Measurements from ENCODE around the gene DDX49.

DNA sequence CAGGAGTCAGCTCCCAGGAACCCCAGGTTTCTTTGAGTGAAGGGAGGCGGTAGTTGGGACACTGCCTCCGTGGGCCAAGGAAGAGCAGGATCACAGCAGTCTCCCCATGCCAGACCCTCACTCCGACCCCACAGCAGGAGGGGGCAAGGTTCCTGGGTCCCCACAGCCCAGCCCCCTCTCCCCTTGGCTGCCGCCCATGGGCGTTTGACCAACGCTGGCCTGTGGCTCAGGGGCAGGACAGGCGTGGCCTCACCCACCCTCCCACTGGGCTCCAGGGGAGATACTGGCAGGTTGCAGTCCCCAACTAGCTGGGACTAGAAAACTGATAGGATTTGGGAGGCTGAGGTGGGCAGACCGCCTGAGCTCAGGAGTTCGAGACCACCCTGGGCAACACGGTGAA lies 9.5 kb upstream of the DDX49 start:
- TF ChIP-seq, protein P1, sequence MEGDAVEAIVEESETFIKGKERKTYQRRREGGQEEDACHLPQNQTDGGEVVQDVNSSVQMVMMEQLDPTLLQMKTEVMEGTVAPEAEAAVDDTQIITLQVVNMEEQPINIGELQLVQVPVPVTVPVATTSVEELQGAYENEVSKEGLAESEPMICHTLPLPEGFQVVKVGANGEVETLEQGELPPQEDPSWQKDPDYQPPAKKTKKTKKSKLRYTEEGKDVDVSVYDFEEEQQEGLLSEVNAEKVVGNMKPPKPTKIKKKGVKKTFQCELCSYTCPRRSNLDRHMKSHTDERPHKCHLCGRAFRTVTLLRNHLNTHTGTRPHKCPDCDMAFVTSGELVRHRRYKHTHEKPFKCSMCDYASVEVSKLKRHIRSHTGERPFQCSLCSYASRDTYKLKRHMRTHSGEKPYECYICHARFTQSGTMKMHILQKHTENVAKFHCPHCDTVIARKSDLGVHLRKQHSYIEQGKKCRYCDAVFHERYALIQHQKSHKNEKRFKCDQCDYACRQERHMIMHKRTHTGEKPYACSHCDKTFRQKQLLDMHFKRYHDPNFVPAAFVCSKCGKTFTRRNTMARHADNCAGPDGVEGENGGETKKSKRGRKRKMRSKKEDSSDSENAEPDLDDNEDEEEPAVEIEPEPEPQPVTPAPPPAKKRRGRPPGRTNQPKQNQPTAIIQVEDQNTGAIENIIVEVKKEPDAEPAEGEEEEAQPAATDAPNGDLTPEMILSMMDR (IDR thresholded peaks at IDR 0.05): no peak
- TF ChIP-seq EP300 (IDR thresholded peaks at IDR 0.05) (no peak), POLR2A (IDR thresholded peaks at IDR 0.05) (no peak), POLR2AphosphoS5 (IDR thresholded peaks at IDR 0.05) (no peak)

Data from upper lobe of left lung (tissue), 4 donors.